Activated B cell treated with CpG ODN at 0.5 μM for 24 hours (primary cell): ENCODE data around the gene TFDP1. TPM values are rescaled to one million over a fixed set of nuclear protein-coding genes. Genes with fewer than 3 reads are reported as not detected.

Experiments used
- ATAC-seq: fragments of 200-7000 bp; cut with Tn5 transposase; one replicate; pipeline ENCODE4 v1.10.0; 2021; ENCODE audit warnings: low read depth, mild to moderate bottlenecking, moderate library complexity
- CTCF ChIA-PET: fragments of 350-600 bp; sonication (Branson Sonifier 250); formaldehyde crosslinking; loops from one replicate; lab custom pipeline; 2021; ENCODE audit warnings: antibody characterized with exemption; lab: Charles Lee
- POLR2A ChIA-PET: fragments of 350-600 bp; sonication (Branson Sonifier 250); formaldehyde crosslinking; loops from one replicate; lab custom pipeline; 2021; ENCODE audit warnings: antibody characterized with exemption; lab: Charles Lee
- DNase-seq: peaks from one replicate; pipeline ENCODE4 v3.0.0; 2022
- H3K27ac Mint-ChIP-seq: one replicate; pipeline ENCODE4 v1.8.0; 2020; ENCODE audit warnings: mixed read lengths
- H3K27me3 Mint-ChIP-seq: one replicate; pipeline ENCODE4 v1.8.0; 2021; ENCODE audit warnings: mixed read lengths
- H3K36me3 Mint-ChIP-seq: one replicate; pipeline ENCODE4 v1.8.0; 2021; ENCODE audit warnings: low read depth, mixed read lengths
- H3K4me1 Mint-ChIP-seq: one replicate; pipeline ENCODE4 v1.8.0; 2021; ENCODE audit warnings: mixed read lengths
- H3K4me3 Mint-ChIP-seq: one replicate; pipeline ENCODE4 v1.8.0; 2020; ENCODE audit warnings: mild to moderate bottlenecking, mixed read lengths
- H3K9me3 Mint-ChIP-seq: one replicate; pipeline ENCODE4 v1.8.0; 2020; ENCODE audit warnings: mixed read lengths
- CTCF ChIP-seq: fragments of 200-600 bp; IDR thresholded peaks from one replicate; pipeline ENCODE4 v1.8.0; 2022; ENCODE audit warnings: antibody characterized with exemption, mild to moderate bottlenecking
- intact Hi-C: fragments of 100-400 bp; cut with micrococcal nuclease; formaldehyde crosslinking; loops from one replicate; pipeline ENCODE4 v1.15.1; 2024
- total RNA-seq: library from RNA; stranded (reverse); gene quantifications from 2 replicates; pipeline ENCODE4 v1.2.3, GENCODE V29; 2022

The TFDP1 gene
- total RNA-seq, 1 donor from 2014 or later: 54.3 TPM

- TF ChIP-seq CTCF: no peak
- Mint-ChIP-seq H3K27me3 (no peaks in the 10 kb centered on the region), H3K4me1 (no peaks in the 10 kb centered on the region), H3K36me3 (peaks cover 60% of the 10 kb centered on the region), H3K4me3 (no peak overlapping the region), H3K27ac (no peak overlapping the region), H3K9me3 (no peaks in the 10 kb centered on the region)
- ATAC-seq (no peak), DNase-seq (no peak)
- ChIA-PET CTCF (no interaction called here), POLR2A (no interaction called here)
- intact Hi-C loops: no loop called here
These were observed 42.6 kb downstream of the TFDP1 start for GRCh38 chr13:113627136-113627535.

DNA sequence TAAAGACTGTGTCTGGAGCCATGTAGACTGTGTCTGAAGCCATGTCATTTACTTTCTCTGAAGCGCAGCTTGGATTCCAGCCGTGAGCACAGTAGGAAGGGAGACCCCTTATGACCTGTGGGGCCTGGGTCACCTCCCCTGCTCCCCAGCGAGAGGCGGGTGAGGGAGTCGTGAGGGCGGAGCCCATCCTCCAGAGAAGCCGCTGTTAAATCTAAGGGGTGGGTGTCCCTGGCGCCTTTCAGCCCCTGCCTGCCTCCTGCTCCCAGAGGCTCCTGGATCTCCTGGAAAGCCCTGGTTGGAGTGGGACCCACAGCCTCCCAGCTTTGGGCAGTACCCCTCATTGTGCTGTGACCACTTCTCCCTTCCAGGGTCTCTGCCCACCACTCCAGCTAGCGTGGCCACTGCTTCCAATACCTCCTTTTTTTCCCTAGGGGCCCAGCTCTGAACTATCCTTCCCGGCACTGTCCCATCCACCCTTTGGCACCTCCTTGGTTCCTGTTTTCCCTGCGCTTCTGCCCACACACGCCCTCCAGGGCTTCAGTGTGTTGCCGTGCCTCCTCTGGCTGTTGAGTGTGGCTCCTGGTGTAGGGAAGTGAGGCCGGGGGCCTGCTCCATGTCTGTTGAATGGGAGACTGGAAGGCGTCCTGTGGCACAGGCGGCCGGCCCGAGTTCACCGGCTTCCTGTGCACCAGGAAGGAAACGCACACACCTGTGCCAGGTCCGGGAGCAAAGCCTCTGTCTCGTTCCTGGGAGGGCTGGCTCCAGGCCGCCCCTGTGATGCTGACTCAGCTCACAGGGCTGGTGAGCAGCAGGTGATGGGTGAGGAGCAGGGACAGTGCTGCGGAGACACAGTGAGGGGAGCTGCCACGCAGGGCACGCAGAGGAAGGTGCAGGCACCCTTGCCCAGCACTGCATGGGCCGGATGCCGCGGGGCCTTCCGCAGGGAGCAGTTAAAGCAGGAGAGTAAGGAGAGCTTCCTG lies 44.0 kb downstream of the TFDP1 start:
- Mint-ChIP-seq H3K9me3 (no peaks in the 10 kb centered on the region), H3K36me3 (peaks cover 59% of the 10 kb centered on the region), H3K4me3 (no peak overlapping the region), H3K4me1 (no peaks in the 10 kb centered on the region), H3K27ac (no peak overlapping the region), H3K27me3 (no peaks in the 10 kb centered on the region)
- no peak for TF ChIP-seq CTCF
- ChIA-PET POLR2A (no interaction called here), CTCF (no interaction called here)
- ATAC-seq (no peak), DNase-seq (no peak)
- intact Hi-C loops: no loop called here

DNA sequence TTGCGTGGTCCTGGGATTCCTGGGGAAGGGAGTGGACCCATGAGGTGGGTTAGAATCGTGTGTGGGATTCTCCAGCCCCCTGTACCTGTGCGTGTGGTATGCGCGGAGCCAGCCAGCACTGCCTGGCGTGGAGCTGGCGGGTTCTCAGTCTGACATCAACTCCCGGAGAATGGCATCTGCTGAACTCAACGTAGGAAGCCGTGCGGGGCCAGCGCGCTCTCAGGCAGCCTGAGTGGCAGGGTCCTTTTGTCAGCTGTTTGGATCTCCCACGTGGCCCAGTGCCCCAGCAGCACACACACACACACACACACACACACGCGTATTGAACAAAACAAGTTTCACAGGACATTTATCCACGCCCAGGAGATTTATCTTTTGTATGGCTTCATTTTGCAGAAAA lies 45.3 kb downstream of the TFDP1 start:
- no peak for TF ChIP-seq CTCF
- intact Hi-C loops: no loop called here
- no peaks in the 10 kb centered on the region for H3K27me3 Mint-ChIP-seq
- CTCF ChIA-PET: no interaction called here
- no peak overlapping the region for H3K4me3 Mint-ChIP-seq
- H3K9me3 Mint-ChIP-seq: no peaks in the 10 kb centered on the region
- H3K4me1 Mint-ChIP-seq: no peaks in the 10 kb centered on the region
- H3K36me3 Mint-ChIP-seq: peaks cover 64% of the 10 kb centered on the region
- ATAC-seq (no peak), DNase-seq (no peak)
- no peak overlapping the region for H3K27ac Mint-ChIP-seq
- POLR2A ChIA-PET: no interaction called here

GRCh38 chr13:113630296-113630695 lies 45.7 kb downstream of the TFDP1 start:
- Mint-ChIP-seq H3K4me1 (no peaks in the 10 kb centered on the region), H3K27me3 (no peaks in the 10 kb centered on the region), H3K36me3 (peaks cover 67% of the 10 kb centered on the region), H3K9me3 (no peaks in the 10 kb centered on the region), H3K27ac (no peak overlapping the region), H3K4me3 (no peak overlapping the region)
- ATAC-seq (no peak), DNase-seq (no peak)
- ChIA-PET POLR2A (no interaction called here), CTCF (no interaction called here)
- intact Hi-C loops: no loop called here
- no peak for TF ChIP-seq CTCF

- no peak overlapping the region for H3K27ac Mint-ChIP-seq
- ATAC-seq (no peak), DNase-seq (no peak)
- ChIA-PET POLR2A (no interaction called here), CTCF (no interaction called here)
- no peak overlapping the region for H3K4me3 Mint-ChIP-seq
- TF ChIP-seq CTCF: no peak
- intact Hi-C loops: no loop called here
- H3K4me1 Mint-ChIP-seq: no peaks in the 10 kb centered on the region
- H3K27me3 Mint-ChIP-seq: no peaks in the 10 kb centered on the region
- no peaks in the 10 kb centered on the region for H3K9me3 Mint-ChIP-seq
- peaks cover 69% of the 10 kb centered on the region for H3K36me3 Mint-ChIP-seq
These were observed 46.3 kb downstream of the TFDP1 start for GRCh38 chr13:113630804-113631203.
